ENCODE data around the gene RILPL1.
"Not testable (repeated sequence)": the region's sequence is repeated elsewhere in the genome, so short reads cannot be mapped to it uniquely, and the experiment has no call there.

RILPL1 gene

DNA sequence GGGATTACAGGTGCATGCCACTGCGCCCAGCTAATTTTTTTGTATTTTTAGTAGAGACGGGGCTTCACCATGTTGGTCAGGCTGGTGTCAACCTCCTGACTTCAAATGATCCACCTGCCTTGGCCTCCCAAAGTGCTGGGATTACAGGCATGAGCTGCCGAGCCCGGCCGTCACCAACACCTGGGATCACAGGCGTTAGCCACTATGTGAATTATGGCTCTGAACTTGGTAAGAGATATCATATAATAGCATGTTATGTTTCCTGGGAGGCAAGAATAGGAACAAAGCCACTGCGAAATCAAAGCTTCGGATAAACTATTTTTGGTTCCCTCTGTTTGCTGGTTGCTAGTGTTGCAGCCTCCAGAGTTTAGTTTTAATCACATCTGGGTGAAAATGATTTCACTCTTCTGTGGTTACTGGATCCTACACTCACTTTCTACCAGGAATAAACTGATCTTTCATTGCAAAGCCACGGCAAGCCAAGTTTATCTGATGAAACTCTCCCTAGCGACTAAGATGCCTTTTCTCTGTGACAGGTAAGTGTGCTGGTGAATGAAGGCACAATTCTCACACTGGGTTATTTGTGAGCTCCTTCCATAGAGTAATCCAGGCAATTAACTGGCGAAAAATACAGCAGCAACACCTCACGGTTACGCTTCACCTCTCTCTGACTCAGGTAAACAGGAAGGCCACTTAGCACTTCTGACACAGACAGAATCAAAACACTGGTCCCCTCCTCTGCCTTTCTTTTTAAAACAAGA lies 58.9 kb downstream of the RILPL1 start:
- peaks cover 4% of the 10 kb centered on the region for H3K4me1 ChIP-seq (ENCODE audit: insufficient read depth, insufficient read length)
- no peak for DNase-seq (ENCODE audit: low read depth, low spot score)
- H3K27me3 ChIP-seq (ENCODE audit: insufficient read depth, insufficient read length) = no peaks in the 10 kb centered on the region
- peaks cover 66% of the 10 kb centered on the region for H3K36me3 ChIP-seq (ENCODE audit: insufficient read depth, insufficient read length, low read length)
- H3K9ac ChIP-seq (ENCODE audit: insufficient read length, low read depth) = no peak overlapping the region
- H3K9me3 ChIP-seq (ENCODE audit: insufficient read depth, low read length) = no peaks in the 10 kb centered on the region
- no peak overlapping the region for H3K4me3 ChIP-seq (ENCODE audit: insufficient read length, low read depth)
- no peak for TF ChIP-seq YY1 (IDR thresholded peaks at IDR 0.05; ENCODE audit: insufficient read depth, insufficient read length)

GRCh38 chr12:123472438-123472849 lies 61.1 kb downstream of the RILPL1 start:
- no peak for DNase-seq (ENCODE audit: low read depth, low spot score)
- Histone ChIP-seq H3K4me1 (ENCODE audit: insufficient read depth, insufficient read length) (no peaks in the 10 kb centered on the region), H3K36me3 (ENCODE audit: insufficient read depth, insufficient read length, low read length) (peaks cover 56% of the 10 kb centered on the region), H3K9ac (ENCODE audit: insufficient read length, low read depth) (no peak overlapping the region), H3K4me3 (ENCODE audit: insufficient read length, low read depth) (no peak overlapping the region), H3K27me3 (ENCODE audit: insufficient read depth, insufficient read length) (no peaks in the 10 kb centered on the region), H3K9me3 (ENCODE audit: insufficient read depth, low read length) (no peaks in the 10 kb centered on the region)
- no peak for TF ChIP-seq ZNF274 (IDR thresholded peaks at IDR 0.05; ENCODE audit: low read depth, low read length)
- no peak for TF ChIP-seq SUZ12 (IDR thresholded peaks at IDR 0.05; ENCODE audit: extremely low read depth, insufficient read depth, insufficient read length)
- no peak for TF ChIP-seq YY1 (IDR thresholded peaks at IDR 0.05; ENCODE audit: insufficient read depth, insufficient read length)

- no peak for TF ChIP-seq ZNF274 (IDR thresholded peaks at IDR 0.05; ENCODE audit: low read depth, low read length)
- TF ChIP-seq SUZ12 (IDR thresholded peaks at IDR 0.05; ENCODE audit: extremely low read depth, insufficient read depth, insufficient read length) = no peak
- TF ChIP-seq YY1 (IDR thresholded peaks at IDR 0.05; ENCODE audit: insufficient read depth, insufficient read length) = no peak
- H3K4me1 ChIP-seq (ENCODE audit: insufficient read depth, insufficient read length) = no peaks in the 10 kb centered on the region
- H3K36me3 ChIP-seq (ENCODE audit: insufficient read depth, insufficient read length, low read length) = peaks cover 57% of the 10 kb centered on the region
- H3K9ac ChIP-seq (ENCODE audit: insufficient read length, low read depth) = no peak overlapping the region
- no peak overlapping the region for H3K4me3 ChIP-seq (ENCODE audit: insufficient read length, low read depth)
- DNase-seq (ENCODE audit: low read depth, low spot score) = no peak
- H3K9me3 ChIP-seq (ENCODE audit: insufficient read depth, low read length) = no peaks in the 10 kb centered on the region
- H3K27me3 ChIP-seq (ENCODE audit: insufficient read depth, insufficient read length) = no peaks in the 10 kb centered on the region
Observed at GRCh38 chr12:123471374-123472068, 62.0 kb downstream of the RILPL1 start.

DNA sequence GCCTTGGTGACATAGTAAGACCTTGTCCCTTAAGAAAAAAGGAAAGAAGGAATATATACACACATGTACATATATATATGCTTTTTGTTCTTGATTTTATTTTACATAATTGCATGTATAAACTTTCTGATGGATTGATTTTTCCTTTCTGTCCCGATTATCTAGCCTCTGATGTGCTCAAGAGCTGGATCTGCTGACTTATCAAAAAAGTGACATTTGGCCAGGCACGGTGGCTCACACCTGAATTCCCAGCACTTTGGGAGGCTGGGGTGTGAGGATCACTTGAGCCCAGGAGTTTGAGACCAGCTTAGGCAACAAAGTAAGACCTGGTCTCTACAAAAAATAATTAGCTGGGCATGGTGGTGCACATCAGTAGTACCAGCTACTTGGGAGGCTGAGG lies 63.5 kb downstream of the RILPL1 start:
- no peak overlapping the region for H3K9ac ChIP-seq (ENCODE audit: insufficient read length, low read depth)
- TF ChIP-seq SUZ12 (IDR thresholded peaks at IDR 0.05; ENCODE audit: extremely low read depth, insufficient read depth, insufficient read length) = no peak
- no peak for TF ChIP-seq YY1 (IDR thresholded peaks at IDR 0.05; ENCODE audit: insufficient read depth, insufficient read length)
- no peak for TF ChIP-seq ZNF274 (IDR thresholded peaks at IDR 0.05; ENCODE audit: low read depth, low read length)

DNA sequence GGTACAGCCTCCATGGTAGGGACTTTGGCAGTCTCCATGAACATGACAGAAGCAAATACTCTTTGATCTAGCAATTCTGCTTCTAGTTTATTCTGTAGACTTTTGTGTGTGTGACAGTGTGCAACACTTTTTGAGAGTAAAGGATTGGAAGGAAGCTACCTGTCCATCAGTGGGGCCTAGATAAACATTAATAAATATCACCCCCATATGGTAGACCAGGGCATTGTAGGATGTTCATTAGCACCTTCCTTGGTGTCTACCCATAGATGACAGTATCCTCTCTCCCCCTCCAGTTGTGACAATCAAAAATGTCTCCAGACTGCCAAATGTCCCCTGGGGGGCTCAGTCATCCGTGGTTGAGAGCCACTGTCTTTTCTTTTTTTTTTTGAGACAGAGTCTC lies 64.7 kb downstream of the RILPL1 start:
- Histone ChIP-seq H3K9me3 (ENCODE audit: insufficient read depth, low read length) (no peaks in the 10 kb centered on the region), H3K36me3 (ENCODE audit: insufficient read depth, insufficient read length, low read length) (peaks cover 61% of the 10 kb centered on the region), H3K9ac (ENCODE audit: insufficient read length, low read depth) (no peak overlapping the region), H3K27me3 (ENCODE audit: insufficient read depth, insufficient read length) (no peaks in the 10 kb centered on the region), H3K4me3 (ENCODE audit: insufficient read length, low read depth) (no peak overlapping the region), H3K4me1 (ENCODE audit: insufficient read depth, insufficient read length) (no peaks in the 10 kb centered on the region)
- no peak for DNase-seq (ENCODE audit: low read depth, low spot score)
- TF ChIP-seq SUZ12 (IDR thresholded peaks at IDR 0.05; ENCODE audit: extremely low read depth, insufficient read depth, insufficient read length) (no peak), ZNF274 (IDR thresholded peaks at IDR 0.05; ENCODE audit: low read depth, low read length) (no peak), YY1 (IDR thresholded peaks at IDR 0.05; ENCODE audit: insufficient read depth, insufficient read length) (no peak)

More for the DNA sequence above, 63.5 kb downstream of the RILPL1 start:
- Histone ChIP-seq H3K9me3 (ENCODE audit: insufficient read depth, low read length) (no peaks in the 10 kb centered on the region), H3K36me3 (ENCODE audit: insufficient read depth, insufficient read length, low read length) (peaks cover 61% of the 10 kb centered on the region), H3K27me3 (ENCODE audit: insufficient read depth, insufficient read length) (no peaks in the 10 kb centered on the region), H3K4me1 (ENCODE audit: insufficient read depth, insufficient read length) (no peaks in the 10 kb centered on the region), H3K4me3 (ENCODE audit: insufficient read length, low read depth) (no peak overlapping the region)
- DNase-seq (ENCODE audit: low read depth, low spot score) = no peak

DNA sequence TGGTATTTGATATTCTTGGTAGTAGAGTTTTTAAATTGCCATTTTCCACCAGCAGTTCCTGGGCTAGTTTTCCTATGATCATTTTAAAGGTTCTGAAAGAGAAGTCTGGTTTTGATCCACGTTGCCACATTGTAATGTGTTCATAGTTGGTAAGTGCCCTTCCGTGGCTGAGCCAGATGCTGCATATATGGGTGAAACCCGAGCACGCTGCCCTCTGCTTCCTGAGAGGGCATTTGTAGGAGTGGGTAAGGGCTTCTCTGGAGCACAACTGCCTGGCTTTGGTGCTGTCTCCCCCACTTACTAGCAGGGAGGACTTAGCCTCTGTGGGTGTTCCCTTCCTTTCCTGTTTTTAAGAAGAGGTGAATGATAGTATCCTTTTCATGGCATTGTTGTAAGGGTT lies 68.4 kb downstream of the RILPL1 start:
- Histone ChIP-seq H3K4me3 (ENCODE audit: insufficient read length, low read depth) (no peak overlapping the region), H3K27me3 (ENCODE audit: insufficient read depth, insufficient read length) (no peaks in the 10 kb centered on the region), H3K36me3 (ENCODE audit: insufficient read depth, insufficient read length, low read length) (peaks cover 51% of the 10 kb centered on the region), H3K9me3 (ENCODE audit: insufficient read depth, low read length) (no peaks in the 10 kb centered on the region), H3K9ac (ENCODE audit: insufficient read length, low read depth) (no peak overlapping the region), H3K4me1 (ENCODE audit: insufficient read depth, insufficient read length) (no peaks in the 10 kb centered on the region)
- TF ChIP-seq YY1 (IDR thresholded peaks at IDR 0.05; ENCODE audit: insufficient read depth, insufficient read length) (no peak), ZNF274 (IDR thresholded peaks at IDR 0.05; ENCODE audit: low read depth, low read length) (no peak), SUZ12 (IDR thresholded peaks at IDR 0.05; ENCODE audit: extremely low read depth, insufficient read depth, insufficient read length) (no peak)
- no peak for DNase-seq (ENCODE audit: low read depth, low spot score)

- peaks cover 52% of the 10 kb centered on the region for H3K36me3 ChIP-seq (ENCODE audit: insufficient read depth, insufficient read length, low read length)
- not testable (repeated sequence) for H3K4me3 ChIP-seq (ENCODE audit: insufficient read length, low read depth); H3K9me3 ChIP-seq (ENCODE audit: insufficient read depth, low read length); DNase-seq (ENCODE audit: low read depth, low spot score); H3K4me1 ChIP-seq (ENCODE audit: insufficient read depth, insufficient read length); H3K9ac ChIP-seq (ENCODE audit: insufficient read length, low read depth); H3K27me3 ChIP-seq (ENCODE audit: insufficient read depth, insufficient read length)
Observed at GRCh38 chr12:123463174-123463573, 70.3 kb downstream of the RILPL1 start.
